IMR-90 (cell line): ENCODE data around the gene HMGCS2. TPM values are rescaled to one million over a fixed set of nuclear protein-coding genes. Genes with fewer than 3 reads are reported as not detected.

Source experiments
- ATAC-seq: fragments of 200-7000 bp; cut with Tn5 transposase; 2 replicates; pipeline ENCODE4 v1.9.1; 2020; ENCODE audit warnings: low read depth, mild to moderate bottlenecking, moderate library complexity
- BruUV-seq: library from RNA; stranded (reverse); fragments of 400-500 nt; replicated peaks from 2 replicates; lab custom pipeline; 2021; lab: Mats Ljungman, UMichigan
- CTCF ChIA-PET: fragments of 300-600 bp; formaldehyde crosslinking; extraction: SDS; loops from one replicate; lab custom pipeline; 2021; ENCODE audit warnings: antibody characterized with exemption; lab: Yijun Ruan, JAX
- POLR2A ChIA-PET: fragments of 300-600 bp; sonication (Branson Sonifier 250); formaldehyde crosslinking; loops from one replicate; lab custom pipeline; 2022; ENCODE audit warnings: antibody characterized with exemption; ENCODE audit not compliant: unreplicated experiment; lab: Charles Lee
- DNase-seq: peaks from one replicate; pipeline ENCODE4 v3.0.0; 2013
- H2AFZ ChIP-seq: replicated peaks from 2 replicates; pipeline ENCODE3; 2013; ENCODE audit warnings: low read length, mild to moderate bottlenecking; ENCODE audit not compliant: poor library complexity
- H2AK5ac ChIP-seq: 2 replicates; pipeline ENCODE4 v1.6.1; 2013; ENCODE audit warnings: low read depth, low read length, inconsistent platforms
- H2AK9ac ChIP-seq: replicated peaks from 2 replicates; pipeline ENCODE3; 2013; ENCODE audit warnings: mild to moderate bottlenecking, low read depth, low read length, moderate library complexity; ENCODE audit not compliant: poor library complexity
- H2BK120ac ChIP-seq: 2 replicates; pipeline ENCODE4 v1.6.1; 2013; ENCODE audit warnings: low read depth, low read length, inconsistent platforms
- H2BK15ac ChIP-seq: 3 replicates; pipeline ENCODE4 v1.6.1; 2013; ENCODE audit warnings: low read depth, low read length, inconsistent platforms
- H2BK20ac ChIP-seq: 2 replicates; pipeline ENCODE4 v1.6.1; 2013; ENCODE audit warnings: low read depth, mild to moderate bottlenecking, inconsistent platforms, low read length, moderate library complexity
- H2BK5ac ChIP-seq: 2 replicates; pipeline ENCODE4 v1.6.1; 2013; ENCODE audit warnings: mild to moderate bottlenecking, low read depth, low read length, inconsistent platforms; ENCODE audit not compliant: poor library complexity, severe bottlenecking
- H3K14ac ChIP-seq: replicated peaks from 2 replicates; pipeline ENCODE4 v1.6.1; 2013; ENCODE audit warnings: low read depth, low read length, inconsistent platforms
- H3K18ac ChIP-seq: 2 replicates; pipeline ENCODE4 v1.6.1; 2013; ENCODE audit warnings: low read depth, low read length, control low read depth
- H3K23ac ChIP-seq: 2 replicates; pipeline ENCODE4 v1.6.1; 2013; ENCODE audit warnings: low read depth, low read length, inconsistent platforms
- H3K27ac ChIP-seq: 2 replicates; pipeline ENCODE4 v1.5.1; 2013; ENCODE audit warnings: mild to moderate bottlenecking, control low read depth, low read length; ENCODE audit not compliant: insufficient read depth
- H3K27me3 ChIP-seq: 2 replicates; pipeline ENCODE4 v1.6.1; 2013; ENCODE audit warnings: low read length; ENCODE audit not compliant: control insufficient read depth, insufficient read depth
- H3K36me3 ChIP-seq: 2 replicates; pipeline ENCODE4 v1.6.1; 2013; ENCODE audit warnings: low read length, mixed read lengths; ENCODE audit not compliant: control insufficient read depth, insufficient read depth
- H3K4ac ChIP-seq: 2 replicates; pipeline ENCODE4 v1.6.1; 2013; ENCODE audit warnings: low read depth, low read length, inconsistent platforms
- H3K4me1 ChIP-seq: 2 replicates; pipeline ENCODE4 v1.6.1; 2013; ENCODE audit warnings: low read length, mixed read lengths; ENCODE audit not compliant: control insufficient read depth, insufficient read depth
- H3K4me2 ChIP-seq: 2 replicates; pipeline ENCODE4 v1.6.1; 2013; ENCODE audit warnings: low read depth, mild to moderate bottlenecking, control low read depth, low read length, moderate library complexity
- H3K4me3 ChIP-seq: 2 replicates; pipeline ENCODE4 v1.5.1; 2013; ENCODE audit warnings: low read depth, mild to moderate bottlenecking, control low read depth, low read length, moderate library complexity; ENCODE audit not compliant: insufficient read depth
- H3K56ac ChIP-seq: 2 replicates; pipeline ENCODE4 v1.6.1; 2013; ENCODE audit warnings: low read length, inconsistent platforms; ENCODE audit not compliant: insufficient read depth; ENCODE audit errors: extremely low read depth
- H3K79me1 ChIP-seq, 2 experiments: 2 replicates each; pipeline ENCODE4 v1.6.1; 2013; ENCODE audit warnings: low read length in 2 of 2, inconsistent platforms in 1 of 2, low read depth in 1 of 2
- H3K9ac ChIP-seq: 2 replicates; pipeline ENCODE4 v1.6.1; 2013; ENCODE audit warnings: low read depth, low read length, control low read depth
- H3K9me1 ChIP-seq: 2 replicates; pipeline ENCODE4 v1.6.1; 2013; ENCODE audit warnings: low read length, inconsistent platforms; ENCODE audit not compliant: insufficient read depth
- H3K9me3 ChIP-seq: 2 replicates; pipeline ENCODE4 v1.6.1; 2013; ENCODE audit warnings: low read length; ENCODE audit not compliant: control insufficient read depth, insufficient read depth
- H4K20me1 ChIP-seq: 2 replicates; pipeline ENCODE4 v1.6.1; 2013; ENCODE audit warnings: low read length, inconsistent platforms; ENCODE audit not compliant: insufficient read depth
- H4K5ac ChIP-seq: 2 replicates; pipeline ENCODE4 v1.6.1; 2013; ENCODE audit warnings: mild to moderate bottlenecking, low read depth, low read length, control low read depth
- H4K8ac ChIP-seq, 2 experiments: 2 replicates each; pipeline ENCODE4 v1.6.1; 2013; ENCODE audit warnings: low read depth in 2 of 2, low read length in 2 of 2, control low read depth in 1 of 2, inconsistent platforms in 1 of 2
- H4K91ac ChIP-seq: 2 replicates; pipeline ENCODE4 v1.6.1; 2013; ENCODE audit warnings: low read depth, low read length, inconsistent platforms; ENCODE audit not compliant: insufficient read depth
- BHLHE40 ChIP-seq: fragments of 150-350 bp; IDR thresholded peaks from 2 replicates; pipeline ENCODE4 v1.6.1; 2016; ENCODE audit warnings: mild to moderate bottlenecking, low read depth, low read length
- CEBPB ChIP-seq: IDR thresholded peaks from 2 replicates; pipeline ENCODE4 v1.6.1; 2012; ENCODE audit warnings: low read depth, low read length, improper control_type of control experiment
- MAZ ChIP-seq: IDR thresholded peaks from 2 replicates; pipeline ENCODE4 v1.6.1; 2012; ENCODE audit warnings: low read depth, mild to moderate bottlenecking, low read length, improper control_type of control experiment, moderate library complexity, borderline replicate concordance
- POLR2A ChIP-seq: IDR thresholded peaks from 2 replicates; pipeline ENCODE4 v1.6.1; 2012; ENCODE audit warnings: mild to moderate bottlenecking, low read depth, low read length
- RAD21 ChIP-seq: IDR thresholded peaks from 2 replicates; pipeline ENCODE4 v1.6.1; 2012; ENCODE audit warnings: low read length, improper control_type of control experiment
- RCOR1 ChIP-seq: IDR thresholded peaks from 2 replicates; pipeline ENCODE4 v1.6.1; 2012; ENCODE audit warnings: mild to moderate bottlenecking, low read length, improper control_type of control experiment; ENCODE audit not compliant: insufficient replicate concordance
- RFX5 ChIP-seq: IDR thresholded peaks from 2 replicates; pipeline ENCODE4 v1.8.0; 2012; ENCODE audit warnings: low read depth, mild to moderate bottlenecking, low read length, moderate library complexity
- SMC3 ChIP-seq: fragments of 150-350 bp; IDR thresholded peaks from 2 replicates; pipeline ENCODE4 v1.6.1; 2016; ENCODE audit warnings: low read depth, mild to moderate bottlenecking, antibody characterized with exemption, low read length, moderate library complexity
- WGBS, 2 experiments: methylation state at CpG; one replicate each; pipeline versions ENCODE4 v1.1.5 to v1.1.7; 2013; ENCODE audit warnings: missing lambda C conversion rate in 2 of 2; ENCODE audit not compliant: insufficient read length in 1 of 2; ENCODE audit errors: extremely low coverage in 2 of 2; 5-methylcytosine and 5-hydroxymethylcytosine counted together
- dilution Hi-C: fragments of 300-500 bp; cut with HindIII; formaldehyde crosslinking; loops from one replicate; pipeline ENCODE4 v1.14.3; 2018; ENCODE audit warnings: low sequenced_read_pairs; ENCODE audit not compliant: unreplicated experiment
- in situ Hi-C: fragments of 300-500 bp; cut with MboI; formaldehyde crosslinking; loops from 3 replicates; pipeline ENCODE4 v1.14.3; 2019; ENCODE audit warnings: low sequenced_read_pairs, inconsistent platforms, mixed read lengths
- intact Hi-C: fragments of 100-400 bp; cut with micrococcal nuclease; formaldehyde crosslinking; loops from 2 replicates; pipeline ENCODE4 v1.10.0; 2022
- polyA plus RNA-seq, 3 experiments: library from polyadenylated mRNA; depleted of rRNA; stranded (reverse); fragments of >200 nt; gene quantifications; 2 replicates each; pipeline ENCODE4 v1.2.3, GENCODE V29; 2012; ENCODE audit warnings: low replicate concordance in 1 of 3
- total RNA-seq: library from RNA; depleted of rRNA; stranded (reverse); fragments of >200 nt; gene quantifications from 2 replicates; pipeline ENCODE4 v1.2.3, GENCODE V29; 2012
- TF ChIP-seq, protein P1 (sequence below): conservative IDR thresholded peaks from 2 replicates; pipeline ENCODE4 v1.5.1; 2012; ENCODE audit warnings: mild to moderate bottlenecking, low read depth, low read length, improper control_type of control experiment
- TF ChIP-seq, protein P2 (sequence below): fragments of 150-350 bp; IDR thresholded peaks from 2 replicates; pipeline ENCODE4 v1.6.1; 2016; ENCODE audit warnings: low read depth, mild to moderate bottlenecking, low read length, moderate library complexity, borderline replicate concordance
- TF ChIP-seq, protein P3 (sequence below): fragments of 150-350 bp; IDR thresholded peaks from 2 replicates; pipeline ENCODE4 v1.6.1; 2017; ENCODE audit warnings: mild to moderate bottlenecking, antibody characterized with exemption, low read length, low read depth

Gene HMGCS2
- total and polyA plus RNA-seq, 2 of the 4 experiments (the other 2 are of a cell fraction), result not detected

DNA sequence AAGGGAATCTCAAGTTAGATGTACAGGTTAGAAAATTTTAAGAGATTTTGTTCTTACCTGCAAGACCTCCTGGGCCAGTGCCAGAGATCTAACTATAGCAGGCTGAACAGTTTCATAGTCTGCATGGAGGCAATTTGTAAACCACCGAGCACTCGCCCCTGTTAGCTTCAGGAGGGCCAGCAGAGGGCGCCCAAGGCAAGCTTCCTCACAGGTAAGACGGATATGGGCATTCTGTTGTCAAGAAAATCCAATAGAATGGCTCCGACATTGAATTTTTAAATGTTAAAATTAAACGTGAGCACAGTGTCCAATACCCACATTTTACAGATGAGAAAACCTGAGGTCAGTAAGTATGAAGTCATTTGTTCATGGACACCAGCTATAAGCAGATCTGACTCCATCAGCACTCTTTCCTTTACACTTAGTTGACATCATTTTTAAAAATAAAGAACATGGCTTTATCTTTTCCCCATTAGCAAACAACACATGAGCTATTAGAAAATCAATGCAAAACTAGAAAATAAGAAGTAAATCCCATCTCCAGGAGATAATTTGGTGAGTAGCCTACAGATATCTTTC lies 40.4 kb upstream of the HMGCS2 start:
- dilution Hi-C loops, result no loop called here
- Histone ChIP-seq H2BK15ac (no peak overlapping the region; the same call in 2 of the 3 replicates), H3K27ac (no peak overlapping the region), H3K4me1 (0 out of 2 replicates have a peak, but pooled peaks cover 3% of the 10 kb centered on the region), H3K36me3 (no peaks in the 10 kb centered on the region), H3K18ac (no peak overlapping the region), H4K91ac (no peak overlapping the region), H3K27me3 (peaks cover 12% of the 10 kb centered on the region), H2BK20ac (peak overlapping the region; percentile 68; the same call in 1 of the 2 replicates), H3K9me1 (no peaks in the 10 kb centered on the region), H3K56ac (no peak overlapping the region), H2AFZ (no peak overlapping the region), H3K4me2 (peak overlapping the region; percentile 46; the same call in 1 of the 2 replicates), H4K5ac (no peak overlapping the region), H4K8ac (peak overlapping the region in 1 of 2 experiments; percentile 44; a peak in 1 of 4 replicates), H2AK5ac (no peak overlapping the region), H2BK5ac (no peak overlapping the region), H3K9ac (no peak overlapping the region), H3K9me3 (no peaks in the 10 kb centered on the region), H2BK120ac (peak overlapping the region; percentile 28; the same call in 1 of the 2 replicates), H3K14ac (no peak overlapping the region), H2AK9ac (no peak overlapping the region), H3K23ac (no peak overlapping the region), H4K20me1 (no peaks in the 10 kb centered on the region), H3K4me3 (no peak overlapping the region), H3K4ac (no peak overlapping the region), H3K79me1 (no peaks in the 10 kb centered on the region)
- intact Hi-C loops, result loop anchor here (2.0 to 5.0 kb wide), 3 partner anchors 62 to 133 kb away; no protein-coding TSS in a partner anchor
- ChIA-PET POLR2A (no interaction called here), CTCF (interaction anchor here (0.7 to 1.8 kb wide), 13 partner anchors 13 to 138 kb away, joined by 3 to 6 read pairs (median 4); no protein-coding TSS in a partner anchor)
- ATAC-seq (peak; percentile 91), DNase-seq (peak; percentile 69)
- no CpG with 5 or more reads among the region's 6 CpGs for WGBS, 2 experiments
- in situ Hi-C loops, result no loop called here
- no TSS peak for BruUV-seq
- no peak for TF ChIP-seq BHLHE40
- TF ChIP-seq, protein P1, sequence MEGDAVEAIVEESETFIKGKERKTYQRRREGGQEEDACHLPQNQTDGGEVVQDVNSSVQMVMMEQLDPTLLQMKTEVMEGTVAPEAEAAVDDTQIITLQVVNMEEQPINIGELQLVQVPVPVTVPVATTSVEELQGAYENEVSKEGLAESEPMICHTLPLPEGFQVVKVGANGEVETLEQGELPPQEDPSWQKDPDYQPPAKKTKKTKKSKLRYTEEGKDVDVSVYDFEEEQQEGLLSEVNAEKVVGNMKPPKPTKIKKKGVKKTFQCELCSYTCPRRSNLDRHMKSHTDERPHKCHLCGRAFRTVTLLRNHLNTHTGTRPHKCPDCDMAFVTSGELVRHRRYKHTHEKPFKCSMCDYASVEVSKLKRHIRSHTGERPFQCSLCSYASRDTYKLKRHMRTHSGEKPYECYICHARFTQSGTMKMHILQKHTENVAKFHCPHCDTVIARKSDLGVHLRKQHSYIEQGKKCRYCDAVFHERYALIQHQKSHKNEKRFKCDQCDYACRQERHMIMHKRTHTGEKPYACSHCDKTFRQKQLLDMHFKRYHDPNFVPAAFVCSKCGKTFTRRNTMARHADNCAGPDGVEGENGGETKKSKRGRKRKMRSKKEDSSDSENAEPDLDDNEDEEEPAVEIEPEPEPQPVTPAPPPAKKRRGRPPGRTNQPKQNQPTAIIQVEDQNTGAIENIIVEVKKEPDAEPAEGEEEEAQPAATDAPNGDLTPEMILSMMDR, result peak; percentile 83
- no peak for TF ChIP-seq RFX5
- no peak for TF ChIP-seq MAZ
- TF ChIP-seq, protein P2, sequence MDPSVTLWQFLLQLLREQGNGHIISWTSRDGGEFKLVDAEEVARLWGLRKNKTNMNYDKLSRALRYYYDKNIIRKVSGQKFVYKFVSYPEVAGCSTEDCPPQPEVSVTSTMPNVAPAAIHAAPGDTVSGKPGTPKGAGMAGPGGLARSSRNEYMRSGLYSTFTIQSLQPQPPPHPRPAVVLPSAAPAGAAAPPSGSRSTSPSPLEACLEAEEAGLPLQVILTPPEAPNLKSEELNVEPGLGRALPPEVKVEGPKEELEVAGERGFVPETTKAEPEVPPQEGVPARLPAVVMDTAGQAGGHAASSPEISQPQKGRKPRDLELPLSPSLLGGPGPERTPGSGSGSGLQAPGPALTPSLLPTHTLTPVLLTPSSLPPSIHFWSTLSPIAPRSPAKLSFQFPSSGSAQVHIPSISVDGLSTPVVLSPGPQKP, result no peak
- TF ChIP-seq RCOR1, result no peak
- TF ChIP-seq CEBPB, result no peak
- peak; percentile 83 for TF ChIP-seq SMC3
- peak; percentile 87 for TF ChIP-seq RAD21
- TF ChIP-seq, protein P3, sequence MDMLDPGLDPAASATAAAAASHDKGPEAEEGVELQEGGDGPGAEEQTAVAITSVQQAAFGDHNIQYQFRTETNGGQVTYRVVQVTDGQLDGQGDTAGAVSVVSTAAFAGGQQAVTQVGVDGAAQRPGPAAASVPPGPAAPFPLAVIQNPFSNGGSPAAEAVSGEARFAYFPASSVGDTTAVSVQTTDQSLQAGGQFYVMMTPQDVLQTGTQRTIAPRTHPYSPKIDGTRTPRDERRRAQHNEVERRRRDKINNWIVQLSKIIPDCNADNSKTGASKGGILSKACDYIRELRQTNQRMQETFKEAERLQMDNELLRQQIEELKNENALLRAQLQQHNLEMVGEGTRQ, result no peak
- no peak for TF ChIP-seq POLR2A
